GM20000 (cell line): ENCODE data around the gene WWTR1.

Experiments used
- DNase-seq: peaks from one replicate; pipeline ENCODE4 v3.0.0; 2012; ENCODE audit warnings: low spot score
- CTCF ChIP-seq: IDR thresholded peaks from 2 replicates; pipeline ENCODE4 v1.5.1; 2012; ENCODE audit warnings: mild to moderate bottlenecking, control low read depth; ENCODE audit errors: extremely low read depth, missing control alignments

WWTR1 gene

DNA sequence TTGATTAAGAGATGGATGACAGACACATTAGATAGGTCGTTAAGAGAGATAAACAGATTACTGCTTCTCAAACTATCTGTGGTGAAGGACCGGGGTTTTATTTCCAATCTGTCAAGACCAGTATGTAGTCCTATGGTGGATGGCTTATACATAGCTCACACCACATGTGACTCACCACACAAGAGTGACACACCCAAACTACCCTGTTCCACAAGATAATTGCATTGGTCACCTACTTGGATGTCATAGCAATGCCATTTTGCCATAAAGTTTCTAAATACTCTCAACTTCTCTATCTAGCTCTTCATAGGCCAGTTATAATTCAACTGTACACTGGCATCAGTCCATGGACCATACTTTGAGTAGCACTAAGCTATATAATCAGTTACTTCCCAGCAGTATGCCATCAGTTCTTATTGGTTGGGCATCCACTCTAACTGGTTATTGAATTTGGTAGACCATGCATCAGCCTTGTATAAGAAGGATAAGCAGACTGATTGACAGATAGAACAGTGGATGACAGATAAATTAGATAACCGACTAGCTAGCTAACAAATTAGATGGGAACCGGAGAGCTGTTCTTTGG lies 11.6 kb downstream of the WWTR1 start:
- no peak for TF ChIP-seq CTCF
- DNase-seq: no peak

DNA sequence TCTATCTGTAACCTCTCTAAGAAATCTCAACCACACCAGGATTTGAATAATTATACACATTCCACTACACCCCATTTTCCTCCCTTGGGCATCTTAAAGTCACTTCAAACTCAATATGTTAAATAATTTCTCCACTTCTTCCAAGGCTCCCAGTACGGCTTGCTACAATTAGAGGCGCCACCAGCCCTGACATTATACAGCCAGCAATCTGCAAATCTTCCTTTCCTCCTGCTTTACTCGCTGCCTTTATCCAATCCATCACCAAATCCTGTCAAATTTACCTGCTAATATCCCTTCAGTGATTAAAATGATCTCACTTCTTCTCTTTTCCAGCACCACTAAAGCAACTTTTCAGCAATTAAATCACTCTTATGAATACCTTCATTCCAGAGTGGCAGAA lies 13.9 kb downstream of the WWTR1 start:
- TF ChIP-seq CTCF: no peak
- DNase-seq: no peak

- no peak for TF ChIP-seq CTCF
- DNase-seq: no peak
These were observed 14.4 kb downstream of the WWTR1 start for GRCh38 chr3:149643482-149643798.

- no peak for DNase-seq
- TF ChIP-seq CTCF: no peak
These were observed 16.7 kb downstream of the WWTR1 start for GRCh38 chr3:149640976-149641728.

GRCh38 chr3:149639093-149639486 lies 18.7 kb downstream of the WWTR1 start:
- TF ChIP-seq CTCF: no peak
- DNase-seq: no peak

DNA sequence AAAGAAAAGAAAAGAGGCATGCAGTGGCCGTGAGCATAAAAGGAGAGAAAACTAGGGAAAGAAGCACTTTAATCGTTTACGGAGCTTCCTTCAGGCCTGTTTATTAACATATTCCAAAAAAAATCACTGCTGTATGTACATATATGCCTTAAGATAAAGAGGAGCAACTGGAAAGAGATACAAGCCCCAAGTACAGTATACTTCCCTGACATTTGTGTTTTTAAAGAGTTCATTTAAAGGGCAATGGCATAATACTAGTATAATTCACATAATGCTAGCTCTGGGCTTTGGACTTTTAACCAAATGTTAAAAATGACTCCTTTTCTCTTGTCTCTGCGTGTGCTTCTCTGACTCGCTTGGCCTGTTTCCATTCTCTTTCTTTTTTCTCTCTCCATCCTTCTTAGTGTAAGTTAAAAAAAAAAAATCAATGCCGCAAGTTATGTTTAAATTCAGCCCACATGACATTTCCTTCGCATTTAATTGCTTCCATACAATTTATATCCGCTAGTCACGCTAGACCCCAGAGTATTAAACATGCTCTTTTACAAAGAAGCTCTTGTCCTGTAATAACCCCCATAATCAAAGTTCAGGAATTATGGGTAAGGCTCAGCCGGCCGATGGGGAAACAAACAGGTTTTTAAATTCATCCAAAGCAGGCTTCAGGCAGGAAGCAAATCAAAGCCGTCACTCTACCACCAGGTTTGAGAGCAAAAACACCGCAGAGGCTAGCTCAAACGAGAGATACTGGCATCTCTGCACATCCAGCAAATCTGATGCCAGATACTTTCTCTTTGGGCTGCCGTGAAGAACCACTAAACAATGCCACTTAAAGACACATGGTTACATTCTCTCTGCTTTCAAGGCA lies 19.4 kb downstream of the WWTR1 start:
- TF ChIP-seq CTCF: no peak
- no peak for DNase-seq

DNA sequence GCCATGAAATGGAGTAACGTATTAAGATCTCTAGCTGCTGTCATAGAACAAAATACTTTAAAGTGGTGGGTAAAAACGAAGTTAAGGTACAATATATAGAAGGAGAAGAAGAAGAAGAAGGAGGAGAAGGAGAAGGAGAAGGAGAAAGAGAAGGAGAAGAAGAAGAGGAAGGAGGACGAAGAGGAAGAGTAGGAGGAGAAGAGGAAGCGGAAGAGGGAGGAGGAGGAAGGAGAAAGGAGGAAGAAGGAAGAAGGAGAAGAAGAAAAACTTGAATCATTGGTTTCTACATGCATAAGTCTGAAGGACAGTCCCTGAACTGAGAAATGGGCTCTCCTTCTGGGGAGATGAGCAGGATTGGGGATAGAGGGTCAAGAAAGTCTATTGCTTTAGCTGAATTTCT lies 22.4 kb downstream of the WWTR1 start:
- no peak for TF ChIP-seq CTCF
- no peak for DNase-seq
